Liver (tissue), 9 donors: Measurements from ENCODE around the gene AFDN. TPM values are rescaled to one million over a fixed set of nuclear protein-coding genes. Genes with fewer than 3 reads are reported as not detected.

Experiments
- DNase-seq: peaks from one replicate; pipeline ENCODE4 v3.0.0-alpha.2; 2017; ENCODE audit warnings: low spot score
- H3K27ac ChIP-seq, 2 donors: one replicate each; pipeline ENCODE4 v1.7.0; 2013; ENCODE audit warnings: inconsistent platforms in 2 of 2, low read length in 2 of 2, control low read depth in 1 of 2, low read depth in 1 of 2, mild to moderate bottlenecking in 1 of 2
- H3K27me3 ChIP-seq, 4 donors: one replicate each; pipeline versions ENCODE4 v1.6.1 to v1.7.0; 2013; ENCODE audit warnings: low read length in 3 of 4, inconsistent platforms in 1 of 4, mild to moderate bottlenecking in 1 of 4, moderate library complexity in 1 of 4; ENCODE audit not compliant: control insufficient read depth in 4 of 4, insufficient read depth in 4 of 4
- H3K36me3 ChIP-seq, 4 donors: one replicate each; pipeline versions ENCODE4 v1.6.1 to v1.7.0; 2013; ENCODE audit warnings: low read length in 3 of 4, mild to moderate bottlenecking in 3 of 4, low read depth in 1 of 4, moderate library complexity in 1 of 4; ENCODE audit not compliant: control insufficient read depth in 4 of 4, insufficient read depth in 3 of 4
- H3K4me1 ChIP-seq, 4 donors: one replicate each; pipeline versions ENCODE4 v1.6.1 to v1.7.0; 2013; ENCODE audit warnings: low read length in 3 of 4, mild to moderate bottlenecking in 3 of 4, moderate library complexity in 1 of 4; ENCODE audit not compliant: control insufficient read depth in 4 of 4, insufficient read depth in 4 of 4
- H3K4me3 ChIP-seq, 3 donors: one replicate each; pipeline versions ENCODE4 v1.6.1 to v1.7.0; 2013; ENCODE audit warnings: low read length in 3 of 3, control low read depth in 1 of 3, low read depth in 1 of 3, mild to moderate bottlenecking in 1 of 3
- H3K9ac ChIP-seq, 2 donors: one replicate each; pipeline ENCODE4 v1.7.0; 2013; ENCODE audit warnings: low read length in 2 of 2, mild to moderate bottlenecking in 2 of 2, moderate library complexity in 2 of 2, control low read depth in 1 of 2, low read depth in 1 of 2
- H3K9me3 ChIP-seq, 4 donors: one replicate each; pipeline versions ENCODE4 v1.6.1 to v1.7.0; 2013; ENCODE audit warnings: low read length in 3 of 4; ENCODE audit not compliant: control insufficient read depth in 4 of 4
- EGR1 ChIP-seq, 2 donors: IDR thresholded peaks; 2 replicates each; pipeline ENCODE4 v1.6.1; 2016 to 2018; ENCODE audit warnings: antibody characterized with exemption in 2 of 2, low read depth in 2 of 2
- GABPA ChIP-seq, 2 donors: IDR thresholded peaks in 1 of 2; conservative IDR thresholded peaks in 1 of 2; 2 replicates each; pipeline ENCODE4 v1.6.1; 2016; ENCODE audit warnings: antibody characterized with exemption in 2 of 2, mild to moderate bottlenecking in 1 of 2, moderate library complexity in 1 of 2
- HNF4A ChIP-seq, 2 donors: conservative IDR thresholded peaks; 2 replicates each; pipeline ENCODE4 v1.6.1; 2016; ENCODE audit warnings: antibody characterized with exemption in 2 of 2, mild to moderate bottlenecking in 2 of 2
- HNF4G ChIP-seq: IDR thresholded peaks from 2 replicates; pipeline ENCODE4 v1.6.1; 2016; ENCODE audit warnings: antibody characterized with exemption
- JUND ChIP-seq, 2 donors: IDR thresholded peaks; 2 replicates each; pipeline ENCODE4 v1.6.1; 2016; ENCODE audit warnings: antibody characterized with exemption in 2 of 2
- NR2F2 ChIP-seq: IDR thresholded peaks from 2 replicates; pipeline ENCODE4 v1.6.1; 2016; ENCODE audit warnings: antibody characterized with exemption
- RAD21 ChIP-seq, 2 donors: IDR thresholded peaks; 2 replicates each; pipeline ENCODE4 v1.6.1; 2016; ENCODE audit warnings: antibody characterized with exemption in 2 of 2, mild to moderate bottlenecking in 2 of 2
- RXRA ChIP-seq, 2 donors: IDR thresholded peaks; 2 replicates each; pipeline ENCODE4 v1.6.1; 2017 to 2018; ENCODE audit warnings: antibody characterized with exemption in 2 of 2, mild to moderate bottlenecking in 1 of 2
- SP1 ChIP-seq: IDR thresholded peaks from 2 replicates; pipeline ENCODE4 v1.6.1; 2018; ENCODE audit warnings: antibody characterized with exemption, mild to moderate bottlenecking
- TAF1 ChIP-seq: conservative IDR thresholded peaks from 2 replicates; pipeline ENCODE4 v1.6.1; 2016; ENCODE audit warnings: antibody characterized with exemption, mild to moderate bottlenecking
- YY1 ChIP-seq: IDR thresholded peaks from 2 replicates; pipeline ENCODE4 v1.6.1; 2016; ENCODE audit warnings: antibody characterized with exemption, mild to moderate bottlenecking
- WGBS: extraction: QIAGEN DNeasy Blood & Tissue Kit; methylation state at CpG from one replicate; pipeline ENCODE4 v1.1.7; 2013; 5-methylcytosine and 5-hydroxymethylcytosine counted together
- polyA plus RNA-seq, 2 donors: library from polyadenylated mRNA; stranded (reverse) in 1 of 2; unstranded in 1 of 2; fragments of 200-250 nt in 1 of 2; fragments of >200 nt in 1 of 2; fragmentation: Nextera tagmentation in 1 of 2; extraction: Ambion mirVana in 1 of 2; gene quantifications; one replicate each; pipeline versions ENCODE4 v1.2.1 to v1.2.3, GENCODE V29; 2013 to 2015
- total RNA-seq, 2 donors: library from RNA; depleted of rRNA; stranded (reverse); fragments of >200 nt; gene quantifications; one replicate each; pipeline ENCODE4 v1.2.3, GENCODE V29; 2014
- TF ChIP-seq, protein P1 (sequence below): fragments of 150-350 bp; IDR thresholded peaks from 2 replicates; pipeline ENCODE4 v1.5.1; 2017; ENCODE audit warnings: improper control_type of control experiment, low read depth, low read length; ENCODE audit not compliant: missing input control
- donor health status: healthy.
- donor health status: healthy.
- donor health status: healthy.
- donor health status: healthy.
- donor health status: healthy.

AFDN gene
- total and polyA plus RNA-seq, 4 donors: 21.3 to 145 (median 29.3) TPM

DNA sequence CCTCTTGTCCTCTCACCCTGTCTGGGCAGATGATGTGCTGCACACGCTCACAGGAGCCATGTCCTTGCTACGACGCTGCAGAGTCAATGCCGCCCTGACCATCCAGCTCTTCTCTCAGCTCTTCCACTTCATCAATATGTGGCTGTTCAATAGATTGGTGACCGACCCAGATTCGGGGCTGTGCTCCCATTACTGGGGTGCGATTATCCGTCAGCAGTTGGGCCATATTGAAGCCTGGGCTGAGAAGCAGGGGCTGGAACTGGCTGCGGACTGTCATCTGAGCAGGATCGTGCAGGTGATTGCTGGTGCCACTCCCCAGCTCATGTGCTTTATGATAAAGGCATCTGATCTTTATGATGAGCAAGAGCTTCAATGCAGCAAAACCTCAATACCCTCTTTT, 88.4 kb downstream of the AFDN start:
- Histone ChIP-seq H3K9me3 (no peaks in the 10 kb centered on the region), H3K4me1 (no peaks in the 10 kb centered on the region), H3K27me3 (no peaks in the 10 kb centered on the region), H3K36me3 (peaks cover 8 to 74% (median 51%) of the 10 kb centered on the region in 4 donors), H3K4me3 (no peak overlapping the region), H3K9ac (no peak overlapping the region), H3K27ac (no peak overlapping the region)
- WGBS: 98% methylated on average over 10 of the region's 10 CpGs
- TF ChIP-seq NR2F2: no peak
- DNase-seq: no peak

DNA sequence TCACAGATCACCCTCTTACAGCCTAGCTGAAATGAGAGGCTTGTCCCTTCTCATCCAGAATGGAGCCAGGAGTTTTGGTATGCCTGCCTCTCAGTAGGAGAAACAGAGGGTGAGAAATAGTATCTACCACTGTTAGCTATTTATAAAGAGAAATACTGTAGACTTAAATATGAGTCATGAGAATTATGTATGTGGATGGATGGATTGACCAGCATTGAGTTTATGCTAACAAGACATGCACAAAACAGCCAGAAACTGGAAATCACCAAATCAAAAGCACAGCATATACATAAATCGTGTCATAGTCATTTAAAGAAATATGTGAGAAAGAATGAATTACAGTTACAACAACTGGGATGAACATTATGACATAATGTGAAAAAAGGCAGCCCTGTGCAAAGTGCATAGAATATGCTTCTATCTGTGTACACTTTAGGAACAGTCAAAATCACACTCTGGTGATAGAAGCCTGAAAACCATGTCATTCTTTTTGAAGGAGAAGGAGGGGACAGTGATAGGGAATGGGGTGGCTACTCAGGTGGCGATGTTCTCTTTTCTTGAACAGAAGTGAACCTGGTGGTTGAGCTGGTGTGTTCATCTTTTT, 90.9 kb downstream of the AFDN start:
- DNase-seq: no peak
- H3K9me3 ChIP-seq: no peaks in the 10 kb centered on the region
- H3K9ac ChIP-seq: no peak overlapping the region
- TF ChIP-seq TAF1 (no peak), RXRA (IDR thresholded peaks at IDR 0.05) (no peak), HNF4A (conservative IDR thresholded peaks at IDR 0.05) (no peak)
- no peaks in the 10 kb centered on the region for H3K27me3 ChIP-seq
- H3K4me3 ChIP-seq: no peak overlapping the region
- no peaks in the 10 kb centered on the region for H3K4me1 ChIP-seq
- H3K27ac ChIP-seq: no peak overlapping the region
- WGBS: 95% methylated on average over 2 of the region's 2 CpGs
- peaks cover 7 to 73% (median 54%) of the 10 kb centered on the region in 4 donors for H3K36me3 ChIP-seq

DNA sequence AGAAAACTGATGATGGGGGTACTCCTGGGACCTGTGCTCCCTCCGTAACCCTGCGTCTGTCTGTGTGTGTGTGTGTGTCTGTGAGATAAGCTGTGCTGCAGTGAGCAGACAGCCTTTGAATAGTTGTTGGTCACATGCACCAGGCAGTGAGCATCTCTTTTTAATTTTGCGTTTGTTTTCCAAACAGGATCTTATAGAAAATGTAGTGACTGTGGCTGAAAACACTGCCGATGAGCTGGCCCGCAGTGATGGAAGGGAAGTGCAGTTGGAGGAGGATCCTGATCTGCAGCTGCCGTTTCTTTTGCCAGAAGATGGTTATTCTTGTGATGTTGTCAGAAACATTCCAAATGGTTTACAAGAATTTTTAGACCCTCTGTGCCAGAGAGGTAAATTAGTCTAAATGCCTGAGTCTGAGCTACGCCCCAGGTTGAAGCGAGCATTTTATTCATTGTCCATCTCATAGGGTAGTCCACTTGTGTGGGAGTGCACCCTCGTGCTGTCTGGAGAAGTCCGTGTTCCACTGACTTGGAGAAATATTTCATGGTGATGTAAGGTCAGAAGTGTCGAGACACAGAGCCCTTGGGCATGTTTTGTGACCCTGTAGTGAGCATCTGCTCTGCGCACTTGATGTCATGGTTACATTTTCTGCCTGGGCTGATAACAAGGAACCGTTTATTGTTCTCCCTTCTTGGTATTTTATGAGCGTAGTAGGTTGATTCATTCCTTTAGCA, 92.0 kb downstream of the AFDN start:
- no peaks in the 10 kb centered on the region for H3K27me3 ChIP-seq
- no peaks in the 10 kb centered on the region for H3K4me1 ChIP-seq
- TF ChIP-seq, protein P1, sequence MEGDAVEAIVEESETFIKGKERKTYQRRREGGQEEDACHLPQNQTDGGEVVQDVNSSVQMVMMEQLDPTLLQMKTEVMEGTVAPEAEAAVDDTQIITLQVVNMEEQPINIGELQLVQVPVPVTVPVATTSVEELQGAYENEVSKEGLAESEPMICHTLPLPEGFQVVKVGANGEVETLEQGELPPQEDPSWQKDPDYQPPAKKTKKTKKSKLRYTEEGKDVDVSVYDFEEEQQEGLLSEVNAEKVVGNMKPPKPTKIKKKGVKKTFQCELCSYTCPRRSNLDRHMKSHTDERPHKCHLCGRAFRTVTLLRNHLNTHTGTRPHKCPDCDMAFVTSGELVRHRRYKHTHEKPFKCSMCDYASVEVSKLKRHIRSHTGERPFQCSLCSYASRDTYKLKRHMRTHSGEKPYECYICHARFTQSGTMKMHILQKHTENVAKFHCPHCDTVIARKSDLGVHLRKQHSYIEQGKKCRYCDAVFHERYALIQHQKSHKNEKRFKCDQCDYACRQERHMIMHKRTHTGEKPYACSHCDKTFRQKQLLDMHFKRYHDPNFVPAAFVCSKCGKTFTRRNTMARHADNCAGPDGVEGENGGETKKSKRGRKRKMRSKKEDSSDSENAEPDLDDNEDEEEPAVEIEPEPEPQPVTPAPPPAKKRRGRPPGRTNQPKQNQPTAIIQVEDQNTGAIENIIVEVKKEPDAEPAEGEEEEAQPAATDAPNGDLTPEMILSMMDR: no peak
- no peak for TF ChIP-seq EGR1 (IDR thresholded peaks at IDR 0.05; ENCODE audit: low read depth in 2 of 2)
- TF ChIP-seq SP1: no peak
- no peak for TF ChIP-seq RAD21 (IDR thresholded peaks at IDR 0.05)
- TF ChIP-seq HNF4G: no peak
- no peak for TF ChIP-seq YY1
- no peak for TF ChIP-seq GABPA (IDR thresholded peaks at IDR 0.05 in 1 of 2, conservative IDR thresholded peaks at IDR 0.05 in 1 of 2)
- no peak for TF ChIP-seq HNF4A (conservative IDR thresholded peaks at IDR 0.05)
- no peak for TF ChIP-seq JUND (IDR thresholded peaks at IDR 0.05)
- no peak for TF ChIP-seq RXRA (IDR thresholded peaks at IDR 0.05)
- TF ChIP-seq TAF1: no peak
- no peak overlapping the region for H3K27ac ChIP-seq
- H3K4me3 ChIP-seq: no peak overlapping the region
- no peaks in the 10 kb centered on the region for H3K9me3 ChIP-seq
- no peak for DNase-seq
- H3K9ac ChIP-seq: no peak overlapping the region
- 93% methylated on average over 14 of the region's 14 CpGs for WGBS
- H3K36me3 ChIP-seq: peaks cover 5 to 65% (median 48%) of the 10 kb centered on the region in 4 donors
